ENCODE data around the gene DISP1. TPM values are rescaled to one million over a fixed set of nuclear protein-coding genes. Genes with fewer than 3 reads are reported as not detected.
"Not testable (repeated sequence)": the region's sequence is repeated elsewhere in the genome, so short reads cannot be mapped to it uniquely, and the experiment has no call there.

The DISP1 gene
- polyA plus RNA-seq, 1 experiment, result 6.2 TPM

GRCh38 chr1:222844411-222844779, 29.6 kb downstream of the DISP1 start:
- CTCF ChIA-PET, result no interaction called here
- no peak for DNase-seq (ENCODE audit: low read depth, low spot score)

GRCh38 chr1:222845763-222846162, 30.9 kb downstream of the DISP1 start:
- Histone ChIP-seq H3K27me3 (ENCODE audit: control insufficient read depth, insufficient read depth, low read length) (no peaks in the 10 kb centered on the region), H3K27ac (ENCODE audit: low read depth, low read length) (no peak overlapping the region), H3K4me3 (ENCODE audit: low read depth, low read length) (no peak overlapping the region), H3K9me3 (ENCODE audit: control insufficient read depth, insufficient read depth, low read length) (no peaks in the 10 kb centered on the region)
- POLR2A ChIA-PET, result no interaction called here
- no peak for TF ChIP-seq CTCF (IDR thresholded peaks at IDR 0.05; ENCODE audit: low read depth, low read length)
- no peak for DNase-seq (ENCODE audit: low read depth, low spot score)
- CTCF ChIA-PET, result no interaction called here

More at GRCh38 chr1:222844411-222844779, 29.6 kb downstream of the DISP1 start:
- no peak overlapping the region for H3K4me3 ChIP-seq (ENCODE audit: low read depth, low read length)
- TF ChIP-seq CTCF (IDR thresholded peaks at IDR 0.05; ENCODE audit: low read depth, low read length), result no peak
- POLR2A ChIA-PET, result no interaction called here
- H3K27me3 ChIP-seq (ENCODE audit: control insufficient read depth, insufficient read depth, low read length), result no peaks in the 10 kb centered on the region
- no peaks in the 10 kb centered on the region for H3K9me3 ChIP-seq (ENCODE audit: control insufficient read depth, insufficient read depth, low read length)
- H3K27ac ChIP-seq (ENCODE audit: low read depth, low read length), result no peak overlapping the region

- H3K4me3 ChIP-seq (ENCODE audit: low read depth, low read length); POLR2A ChIA-PET; DNase-seq (ENCODE audit: low read depth, low spot score); H3K27ac ChIP-seq (ENCODE audit: low read depth, low read length); H3K9me3 ChIP-seq (ENCODE audit: control insufficient read depth, insufficient read depth, low read length); CTCF ChIA-PET; H3K27me3 ChIP-seq (ENCODE audit: control insufficient read depth, insufficient read depth, low read length): not testable (repeated sequence)
These were observed 35.7 kb downstream of the DISP1 start for GRCh38 chr1:222850550-222850949.

GRCh38 chr1:222852326-222852725, 37.5 kb downstream of the DISP1 start:
- ChIA-PET CTCF (no interaction called here), POLR2A (no interaction called here)
- Histone ChIP-seq H3K27me3 (ENCODE audit: control insufficient read depth, insufficient read depth, low read length) (no peaks in the 10 kb centered on the region), H3K9me3 (ENCODE audit: control insufficient read depth, insufficient read depth, low read length) (no peaks in the 10 kb centered on the region), H3K27ac (ENCODE audit: low read depth, low read length) (no peak overlapping the region), H3K4me3 (ENCODE audit: low read depth, low read length) (no peak overlapping the region)
- TF ChIP-seq CTCF (IDR thresholded peaks at IDR 0.05; ENCODE audit: low read depth, low read length), result no peak
- no peak for DNase-seq (ENCODE audit: low read depth, low spot score)

- no peak for TF ChIP-seq CTCF (IDR thresholded peaks at IDR 0.05; ENCODE audit: low read depth, low read length)
- CTCF ChIA-PET, result no interaction called here
- no peaks in the 10 kb centered on the region for H3K9me3 ChIP-seq (ENCODE audit: control insufficient read depth, insufficient read depth, low read length)
- H3K4me3 ChIP-seq (ENCODE audit: low read depth, low read length), result no peak overlapping the region
- H3K27me3 ChIP-seq (ENCODE audit: control insufficient read depth, insufficient read depth, low read length), result no peaks in the 10 kb centered on the region
- POLR2A ChIA-PET, result no interaction called here
- H3K27ac ChIP-seq (ENCODE audit: low read depth, low read length), result no peak overlapping the region
- no peak for DNase-seq (ENCODE audit: low read depth, low spot score)
These were observed 46.2 kb downstream of the DISP1 start for GRCh38 chr1:222861062-222861461.

Other genes starting within 250 kb of the DISP1 start
- gene TAF1A, start 225.1 kb upstream of the DISP1 start, polyA plus RNA-seq (2011; rRNA removed), result 4.9 and 7.3 TPM in 2 replicates
- gene MIA3, start 196.9 kb upstream of the DISP1 start, polyA plus RNA-seq (2011; rRNA removed), result 47.2 and 53.6 TPM in 2 replicates
- gene AIDA, start 102.5 kb upstream of the DISP1 start, polyA plus RNA-seq (2011; rRNA removed), result 81.5 and 112 TPM in 2 replicates
- gene BROX, start 102.5 kb upstream of the DISP1 start, polyA plus RNA-seq (2011; rRNA removed), result 8.6 and 9.0 TPM in 2 replicates
- gene FAM177B, start 77.8 kb upstream of the DISP1 start, polyA plus RNA-seq (2011; rRNA removed), result not detected in 2 replicates

Measured in AG04450 (cell line).